ENCODE data around the gene IQCF5.

IQCF5 gene

GRCh38 chr3:51876186-51876585, 785 bp upstream of the IQCF5 start:
- WGBS, 2 donors (ENCODE audit: extremely low coverage in 2 of 2, insufficient read length in 2 of 2, insufficient replicate concordance in 1 of 2): 100% methylated on average over 1 of the region's 6 CpGs; no CpG with 5 or more reads in 1 of the 2 donors
- Histone ChIP-seq H2BK15ac (ENCODE audit: low read length) (no peak overlapping the region), H2AK5ac (ENCODE audit: low read depth, low read length) (no peak overlapping the region), H3K27ac (replicated peaks; ENCODE audit: low read length) (no peak overlapping the region), H3K4me2 (ENCODE audit: insufficient read depth, low read length, poor library complexity, severe bottlenecking) (no peak overlapping the region), H3K18ac (ENCODE audit: low read length) (no peak overlapping the region), H3K14ac (ENCODE audit: low read length) (no peak overlapping the region), H3K4me1 (ENCODE audit: control insufficient read depth in 2 of 2, insufficient read depth in 1 of 2, low read depth in 1 of 2, low read length in 2 of 2) (peaks cover 0 to 2% of the 10 kb centered on the region in 2 donors), H4K8ac (ENCODE audit: low read depth, low read length) (no peak overlapping the region), H3K9ac (ENCODE audit: low read depth, low read length, poor library complexity) (no peak overlapping the region), H2BK5ac (ENCODE audit: low read length) (no peak overlapping the region), H2BK120ac (ENCODE audit: low read depth, low read length) (no peak overlapping the region), H3K79me1 (ENCODE audit: low read depth, low read length) (no peaks in the 10 kb centered on the region), H2BK12ac (ENCODE audit: low read length) (no peak overlapping the region), H3K4ac (ENCODE audit: low read length) (no peak overlapping the region), H3K23ac (ENCODE audit: low read depth, low read length, poor library complexity) (no peak overlapping the region), H4K91ac (ENCODE audit: low read depth, low read length, poor library complexity) (no peak overlapping the region), H3K36me3 (replicated peaks in 1 of 2; ENCODE audit: control insufficient read depth in 2 of 2, insufficient read depth in 2 of 2, low read length in 2 of 2) (no peaks in the 10 kb centered on the region), H2AFZ (ENCODE audit: low read length) (no peak overlapping the region), H3K27me3 (ENCODE audit: control insufficient read depth in 3 of 3, insufficient read depth in 3 of 3, low read depth in 1 of 3, low read length in 3 of 3) (peaks cover 0 to 7% (median 0%) of the 10 kb centered on the region in 3 experiments), H3K4me3 (ENCODE audit: low read length in 2 of 2) (no peak overlapping the region), H3K9me3 (replicated peaks in 1 of 2; ENCODE audit: control insufficient read depth in 2 of 2, insufficient read depth in 1 of 2, low read depth in 1 of 2, low read length in 2 of 2) (no peaks in the 10 kb centered on the region)
- DNase-seq (ENCODE audit: low spot score): no peak

- no CpG with 5 or more reads among the region's 4 CpGs for WGBS, 2 donors (ENCODE audit: extremely low coverage in 2 of 2, insufficient read length in 2 of 2, insufficient replicate concordance in 1 of 2)
- no peak overlapping the region for H2BK15ac ChIP-seq (ENCODE audit: low read length)
Observed at GRCh38 chr3:51874889-51875288, 512 bp downstream of the IQCF5 start.

GRCh38 chr3:51874411-51874810, 990 bp downstream of the IQCF5 start:
- H3K27me3 ChIP-seq (ENCODE audit: control insufficient read depth in 3 of 3, insufficient read depth in 3 of 3, low read depth in 1 of 3, low read length in 3 of 3): peaks cover 0 to 7% (median 0%) of the 10 kb centered on the region in 3 experiments
- no peak overlapping the region for H4K91ac ChIP-seq (ENCODE audit: low read depth, low read length, poor library complexity)
- H2BK15ac ChIP-seq (ENCODE audit: low read length): no peak overlapping the region
- H3K9me3 ChIP-seq (replicated peaks in 1 of 2; ENCODE audit: control insufficient read depth in 2 of 2, insufficient read depth in 1 of 2, low read depth in 1 of 2, low read length in 2 of 2): no peaks in the 10 kb centered on the region
- H3K14ac ChIP-seq (ENCODE audit: low read length): no peak overlapping the region
- no peak for DNase-seq (ENCODE audit: low spot score)
- no peak overlapping the region for H3K27ac ChIP-seq (replicated peaks; ENCODE audit: low read length)
- no peak overlapping the region for H4K8ac ChIP-seq (ENCODE audit: low read depth, low read length)
- no peak overlapping the region for H3K4ac ChIP-seq (ENCODE audit: low read length)
- no peak overlapping the region for H2BK120ac ChIP-seq (ENCODE audit: low read depth, low read length)
- H3K36me3 ChIP-seq (replicated peaks in 1 of 2; ENCODE audit: control insufficient read depth in 2 of 2, insufficient read depth in 2 of 2, low read length in 2 of 2): no peaks in the 10 kb centered on the region
- H3K4me3 ChIP-seq (ENCODE audit: low read length in 2 of 2): no peak overlapping the region
- H2BK5ac ChIP-seq (ENCODE audit: low read length): no peak overlapping the region
- no peak overlapping the region for H2AK5ac ChIP-seq (ENCODE audit: low read depth, low read length)
- H3K4me1 ChIP-seq (ENCODE audit: control insufficient read depth in 2 of 2, insufficient read depth in 1 of 2, low read depth in 1 of 2, low read length in 2 of 2): peaks cover 0 to 2% of the 10 kb centered on the region in 2 donors
- no peak overlapping the region for H3K4me2 ChIP-seq (ENCODE audit: insufficient read depth, low read length, poor library complexity, severe bottlenecking)
- no peak overlapping the region for H2BK12ac ChIP-seq (ENCODE audit: low read length)
- no CpG with 5 or more reads among the region's 2 CpGs for WGBS, 2 donors (ENCODE audit: extremely low coverage in 2 of 2, insufficient read length in 2 of 2, insufficient replicate concordance in 1 of 2)
- H3K18ac ChIP-seq (ENCODE audit: low read length): no peak overlapping the region
- H2AFZ ChIP-seq (ENCODE audit: low read length): no peak overlapping the region
- no peak overlapping the region for H3K23ac ChIP-seq (ENCODE audit: low read depth, low read length, poor library complexity)
- no peak overlapping the region for H3K9ac ChIP-seq (ENCODE audit: low read depth, low read length, poor library complexity)
- no peaks in the 10 kb centered on the region for H3K79me1 ChIP-seq (ENCODE audit: low read depth, low read length)

More at GRCh38 chr3:51874889-51875288, 512 bp downstream of the IQCF5 start:
- no peaks in the 10 kb centered on the region for H3K9me3 ChIP-seq (replicated peaks in 1 of 2; ENCODE audit: control insufficient read depth in 2 of 2, insufficient read depth in 1 of 2, low read depth in 1 of 2, low read length in 2 of 2)
- H3K14ac ChIP-seq (ENCODE audit: low read length): no peak overlapping the region
- H2BK120ac ChIP-seq (ENCODE audit: low read depth, low read length): no peak overlapping the region
- no peak overlapping the region for H4K91ac ChIP-seq (ENCODE audit: low read depth, low read length, poor library complexity)
- H3K23ac ChIP-seq (ENCODE audit: low read depth, low read length, poor library complexity): no peak overlapping the region
- no peak overlapping the region for H2BK5ac ChIP-seq (ENCODE audit: low read length)
- no peak overlapping the region for H3K18ac ChIP-seq (ENCODE audit: low read length)
- H3K4me1 ChIP-seq (ENCODE audit: control insufficient read depth in 2 of 2, insufficient read depth in 1 of 2, low read depth in 1 of 2, low read length in 2 of 2): peaks cover 0 to 2% of the 10 kb centered on the region in 2 donors
- no peak overlapping the region for H2AK5ac ChIP-seq (ENCODE audit: low read depth, low read length)
- no peaks in the 10 kb centered on the region for H3K79me1 ChIP-seq (ENCODE audit: low read depth, low read length)
- peaks cover 0 to 7% (median 0%) of the 10 kb centered on the region in 3 experiments for H3K27me3 ChIP-seq (ENCODE audit: control insufficient read depth in 3 of 3, insufficient read depth in 3 of 3, low read depth in 1 of 3, low read length in 3 of 3)
- no peak overlapping the region for H3K4me3 ChIP-seq (ENCODE audit: low read length in 2 of 2)
- no peak overlapping the region for H2AFZ ChIP-seq (ENCODE audit: low read length)
- H4K8ac ChIP-seq (ENCODE audit: low read depth, low read length): no peak overlapping the region
- no peak overlapping the region for H3K4me2 ChIP-seq (ENCODE audit: insufficient read depth, low read length, poor library complexity, severe bottlenecking)
- H3K4ac ChIP-seq (ENCODE audit: low read length): no peak overlapping the region
- H3K36me3 ChIP-seq (replicated peaks in 1 of 2; ENCODE audit: control insufficient read depth in 2 of 2, insufficient read depth in 2 of 2, low read length in 2 of 2): no peaks in the 10 kb centered on the region
- H3K9ac ChIP-seq (ENCODE audit: low read depth, low read length, poor library complexity): no peak overlapping the region
- H2BK12ac ChIP-seq (ENCODE audit: low read length): no peak overlapping the region
- no peak for DNase-seq (ENCODE audit: low spot score)
- H3K27ac ChIP-seq (replicated peaks; ENCODE audit: low read length): no peak overlapping the region

GRCh38 chr3:51873876-51874275, 1.5 kb downstream of the IQCF5 start:
- no peak overlapping the region for H3K27ac ChIP-seq (replicated peaks; ENCODE audit: low read length)
- no peak overlapping the region for H3K18ac ChIP-seq (ENCODE audit: low read length)
- H3K4ac ChIP-seq (ENCODE audit: low read length): no peak overlapping the region
- no peak overlapping the region for H4K8ac ChIP-seq (ENCODE audit: low read depth, low read length)
- no peak for DNase-seq (ENCODE audit: low spot score)
- H3K9ac ChIP-seq (ENCODE audit: low read depth, low read length, poor library complexity): no peak overlapping the region
- H2BK120ac ChIP-seq (ENCODE audit: low read depth, low read length): no peak overlapping the region
- no peaks in the 10 kb centered on the region for H3K36me3 ChIP-seq (replicated peaks in 1 of 2; ENCODE audit: control insufficient read depth in 2 of 2, insufficient read depth in 2 of 2, low read length in 2 of 2)
- H4K91ac ChIP-seq (ENCODE audit: low read depth, low read length, poor library complexity): no peak overlapping the region
- no peak overlapping the region for H2AFZ ChIP-seq (ENCODE audit: low read length)
- H3K4me2 ChIP-seq (ENCODE audit: insufficient read depth, low read length, poor library complexity, severe bottlenecking): no peak overlapping the region
- H3K4me3 ChIP-seq (ENCODE audit: low read length in 2 of 2): no peak overlapping the region
- H2AK5ac ChIP-seq (ENCODE audit: low read depth, low read length): no peak overlapping the region
- no CpG with 5 or more reads among the region's 10 CpGs for WGBS, 2 donors (ENCODE audit: extremely low coverage in 2 of 2, insufficient read length in 2 of 2, insufficient replicate concordance in 1 of 2)
- no peak overlapping the region for H2BK12ac ChIP-seq (ENCODE audit: low read length)
- H3K14ac ChIP-seq (ENCODE audit: low read length): no peak overlapping the region
- no peak overlapping the region for H2BK5ac ChIP-seq (ENCODE audit: low read length)
- H3K9me3 ChIP-seq (replicated peaks in 1 of 2; ENCODE audit: control insufficient read depth in 2 of 2, insufficient read depth in 1 of 2, low read depth in 1 of 2, low read length in 2 of 2): no peaks in the 10 kb centered on the region
- H3K27me3 ChIP-seq (ENCODE audit: control insufficient read depth in 3 of 3, insufficient read depth in 3 of 3, low read depth in 1 of 3, low read length in 3 of 3): peaks cover 0 to 7% (median 0%) of the 10 kb centered on the region in 3 experiments
- H3K23ac ChIP-seq (ENCODE audit: low read depth, low read length, poor library complexity): no peak overlapping the region
- no peak overlapping the region for H2BK15ac ChIP-seq (ENCODE audit: low read length)
- H3K4me1 ChIP-seq (ENCODE audit: control insufficient read depth in 2 of 2, insufficient read depth in 1 of 2, low read depth in 1 of 2, low read length in 2 of 2): peaks cover 0 to 2% of the 10 kb centered on the region in 2 donors
- H3K79me1 ChIP-seq (ENCODE audit: low read depth, low read length): no peaks in the 10 kb centered on the region

Data from neuronal stem cell (in vitro differentiated cells).